HepG2 (cell line): Measurements from ENCODE around the gene FBXW5. TPM values are rescaled to one million over a fixed set of nuclear protein-coding genes. Genes with fewer than 3 reads are reported as not detected.

Experiments used
- DNMT3B ChIP-seq: conservative IDR thresholded peaks from 2 replicates; pipeline ENCODE4 v1.6.1; 2016; ENCODE audit warnings: missing biosample characterization, control low read depth
- ELF3 ChIP-seq: IDR thresholded peaks from 2 replicates; pipeline ENCODE4 v1.6.1; 2016; ENCODE audit warnings: missing genetic modification reagents, missing compliant biosample characterization
- HHEX ChIP-seq: IDR thresholded peaks from 2 replicates; pipeline ENCODE4 v1.6.1; 2016; ENCODE audit warnings: control low read depth
- KDM2A ChIP-seq: sonication (generic); formaldehyde crosslinking; IDR thresholded peaks from 2 replicates; pipeline ENCODE4 v1.4.0; 2020; ENCODE audit warnings: low read depth, missing genetic modification reagents, borderline replicate concordance
- KDM3A ChIP-seq: IDR thresholded peaks from 2 replicates; pipeline ENCODE4 v1.6.1; 2018; ENCODE audit warnings: low read depth, missing compliant biosample characterization
- MAZ ChIP-seq, 2 experiments: sonication (generic) in 1 of 2; formaldehyde crosslinking in 1 of 2; IDR thresholded peaks; 2 replicates each; pipeline versions ENCODE4 v1.5.0 to v1.6.1; 2012 to 2020; ENCODE audit warnings: low read depth in 2 of 2, mild to moderate bottlenecking in 2 of 2, borderline replicate concordance in 1 of 2, improper control_type of control experiment in 1 of 2, low read length in 1 of 2, missing genetic modification reagents in 1 of 2, moderate library complexity in 1 of 2
- PAF1 ChIP-seq: IDR thresholded peaks from 2 replicates; pipeline ENCODE4 v1.6.1; 2016; ENCODE audit warnings: missing genetic modification reagents, missing compliant biosample characterization
- SNAI1 ChIP-seq: sonication (generic); formaldehyde crosslinking; IDR thresholded peaks from 2 replicates; pipeline ENCODE4 v1.5.0; 2020; ENCODE audit warnings: mild to moderate bottlenecking, missing genetic modification reagents, borderline replicate concordance
- SNAPC2 ChIP-seq: sonication (generic); formaldehyde crosslinking; IDR thresholded peaks from 2 replicates; pipeline ENCODE4 v1.8.1; 2022; ENCODE audit warnings: mild to moderate bottlenecking, missing genetic modification reagents
- SRSF1 ChIP-seq: fragments of 200-400 bp; formaldehyde crosslinking; optimal IDR thresholded peaks from 2 replicates; pipeline ENCODE3; 2017; ENCODE audit warnings: mild to moderate bottlenecking, low read depth, low read length, moderate library complexity
- ZNF460 ChIP-seq: sonication (generic); formaldehyde crosslinking; IDR thresholded peaks from 2 replicates; pipeline ENCODE4 v1.5.1; 2020; ENCODE audit warnings: missing genetic modification reagents, mild to moderate bottlenecking, borderline replicate concordance
- ZNF543 ChIP-seq: sonication (generic); formaldehyde crosslinking; IDR thresholded peaks from 2 replicates; pipeline ENCODE4 v1.4.0; 2020; ENCODE audit warnings: mild to moderate bottlenecking, missing genetic modification reagents
- ZNF607 ChIP-seq: sonication (generic); formaldehyde crosslinking; IDR thresholded peaks from 2 replicates; pipeline ENCODE4 v1.5.1; 2020; ENCODE audit warnings: missing genetic modification reagents, mild to moderate bottlenecking, borderline replicate concordance
- ZNF619 ChIP-seq: sonication (generic); formaldehyde crosslinking; IDR thresholded peaks from 2 replicates; pipeline ENCODE4 v1.4.0; 2020; ENCODE audit warnings: mild to moderate bottlenecking, missing genetic modification reagents
- ZNF652 ChIP-seq: IDR thresholded peaks from 2 replicates; pipeline ENCODE4 v1.6.1; 2016; ENCODE audit warnings: low read depth, borderline replicate concordance
- polyA plus RNA-seq, 8 experiments: library from polyadenylated mRNA; depleted of rRNA in 3 of 8; stranded (reverse) in 7 of 8; unstranded in 1 of 8; fragments of >200 nt; fragmentation: Illumina TruSeq in 4 of 8; extraction: Trizol in 4 of 8; gene quantifications; 2 replicates each; pipeline versions ENCODE4 v1.2.1 to v1.2.3, GENCODE V29; 2011 to 2016; ENCODE audit warnings: low read depth in 4 of 8, missing spikeins in 1 of 8, mixed read lengths in 1 of 8; ENCODE audit not compliant: insufficient read depth in 1 of 8
- total RNA-seq, 5 experiments: library from RNA; depleted of rRNA; stranded (reverse); fragments of >200 nt; fragmentation: Illumina TruSeq; extraction: Trizol; gene quantifications; 2 replicates each; pipeline ENCODE4 v1.2.3, GENCODE V29; 2016; ENCODE audit warnings: low read depth in 1 of 5
- TF ChIP-seq, protein P1 (sequence below): IDR thresholded peaks from 2 replicates; pipeline ENCODE4 v1.6.1; 2016; ENCODE audit warnings: missing compliant biosample characterization, missing genetic modification reagents, borderline replicate concordance
- TF ChIP-seq, protein P2 (sequence below): sonication (generic); formaldehyde crosslinking; IDR thresholded peaks from 2 replicates; pipeline ENCODE4 v1.8.1; 2023; ENCODE audit warnings: mild to moderate bottlenecking, missing genetic modification reagents
- TF ChIP-seq, protein P3 (sequence below): sonication (generic); formaldehyde crosslinking; IDR thresholded peaks from 2 replicates; pipeline ENCODE4 v1.4.0; 2020; ENCODE audit warnings: missing genetic modification reagents, borderline replicate concordance
- TF ChIP-seq, protein P4 (sequence below): sonication (generic); formaldehyde crosslinking; IDR thresholded peaks from 2 replicates; pipeline ENCODE4 v1.5.0; 2020; ENCODE audit warnings: mild to moderate bottlenecking, missing genetic modification reagents, borderline replicate concordance
- TF ChIP-seq, protein P5 (sequence below): sonication (generic); formaldehyde crosslinking; conservative IDR thresholded peaks from 2 replicates; pipeline ENCODE4 v1.8.1; 2023; ENCODE audit warnings: missing genetic modification reagents

Gene FBXW5
- total and polyA plus RNA-seq, 2 of the 13 experiments (the other 11 are each of a cell fraction or from before 2014, with no cell fraction given): 52.0 to 60.4 TPM

DNA sequence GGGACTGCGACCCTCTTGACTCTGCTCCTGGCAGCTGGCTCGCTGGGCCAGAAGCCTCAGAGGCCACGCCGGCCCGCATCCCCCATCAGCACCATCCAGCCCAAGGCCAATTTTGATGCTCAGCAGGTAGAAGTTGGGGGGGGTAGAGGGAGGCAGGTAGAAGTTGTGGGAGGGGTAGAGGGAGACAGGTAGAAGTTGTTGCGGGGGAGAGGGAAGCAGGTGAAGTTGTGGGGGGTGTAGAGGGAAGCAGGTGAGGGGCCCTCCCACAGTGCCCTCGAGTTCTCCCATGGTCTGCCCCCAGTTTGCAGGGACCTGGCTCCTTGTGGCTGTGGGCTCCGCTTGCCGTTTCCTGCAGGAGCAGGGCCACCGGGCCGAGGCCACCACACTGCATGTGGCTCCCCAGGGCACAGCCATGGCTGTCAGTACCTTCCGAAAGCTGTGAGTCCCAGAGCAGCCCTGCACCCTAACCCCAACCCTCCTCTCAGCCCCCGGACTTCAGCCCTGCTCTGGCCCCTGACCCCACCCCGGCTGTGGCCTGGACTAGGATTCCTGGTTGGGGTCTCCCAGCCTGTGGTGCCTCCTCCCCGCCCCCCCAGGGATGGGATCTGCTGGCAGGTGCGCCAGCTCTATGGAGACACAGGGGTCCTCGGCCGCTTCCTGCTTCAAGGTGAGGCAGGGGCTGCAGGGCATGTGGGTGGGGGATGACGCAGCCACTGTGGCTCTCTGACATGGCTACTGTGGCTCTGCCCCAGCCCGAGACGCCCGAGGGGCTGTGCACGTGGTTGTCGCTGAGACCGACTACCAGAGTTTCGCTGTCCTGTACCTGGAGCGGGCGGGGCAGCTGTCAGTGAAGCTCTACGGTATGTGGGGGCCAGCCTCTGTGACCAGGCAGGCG is 1.0 kb upstream of the FBXW5 start (continued):
- TF ChIP-seq, protein P1, sequence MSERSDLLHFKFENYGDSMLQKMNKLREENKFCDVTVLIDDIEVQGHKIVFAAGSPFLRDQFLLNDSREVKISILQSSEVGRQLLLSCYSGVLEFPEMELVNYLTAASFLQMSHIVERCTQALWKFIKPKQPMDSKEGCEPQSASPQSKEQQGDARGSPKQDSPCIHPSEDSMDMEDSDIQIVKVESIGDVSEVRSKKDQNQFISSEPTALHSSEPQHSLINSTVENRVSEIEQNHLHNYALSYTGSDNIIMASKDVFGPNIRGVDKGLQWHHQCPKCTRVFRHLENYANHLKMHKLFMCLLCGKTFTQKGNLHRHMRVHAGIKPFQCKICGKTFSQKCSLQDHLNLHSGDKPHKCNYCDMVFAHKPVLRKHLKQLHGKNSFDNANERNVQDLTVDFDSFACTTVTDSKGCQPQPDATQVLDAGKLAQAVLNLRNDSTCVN (CRISPR knock-in tag): no peak
- TF ChIP-seq SRSF1 (peak; percentile 24), SNAI1 (CRISPR knock-in tag) (no peak), HHEX (CRISPR knock-in tag) (no peak), KDM3A (0 out of 2 replicates have a peak, but pooled peaks have one; percentile 15), DNMT3B (no peak), KDM2A (CRISPR knock-in tag) (no peak; the same call in 1 of the 2 replicates), ZNF543 (CRISPR knock-in tag) (no peak), ELF3 (no peak), ZNF619 (CRISPR knock-in tag) (no peak), ZNF460 (CRISPR knock-in tag) (no peak), ZNF607 (peak; percentile 7; the same call in 1 of the 2 replicates), PAF1 (CRISPR knock-in tag) (no peak), MAZ (IDR thresholded peaks at IDR 0.05; ENCODE audit: borderline replicate concordance, low read depth, low read length) (no peak), MAZ (CRISPR knock-in tag; IDR thresholded peaks at IDR 0.05; ENCODE audit: low read depth) (no peak), SNAPC2 (CRISPR knock-in tag) (no peak), ZNF652 (no peak)
- TF ChIP-seq, protein P2, sequence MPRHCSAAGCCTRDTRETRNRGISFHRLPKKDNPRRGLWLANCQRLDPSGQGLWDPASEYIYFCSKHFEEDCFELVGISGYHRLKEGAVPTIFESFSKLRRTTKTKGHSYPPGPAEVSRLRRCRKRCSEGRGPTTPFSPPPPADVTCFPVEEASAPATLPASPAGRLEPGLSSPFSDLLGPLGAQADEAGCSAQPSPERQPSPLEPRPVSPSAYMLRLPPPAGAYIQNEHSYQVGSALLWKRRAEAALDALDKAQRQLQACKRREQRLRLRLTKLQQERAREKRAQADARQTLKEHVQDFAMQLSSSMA (CRISPR knock-in tag): no peak
- TF ChIP-seq, protein P3, sequence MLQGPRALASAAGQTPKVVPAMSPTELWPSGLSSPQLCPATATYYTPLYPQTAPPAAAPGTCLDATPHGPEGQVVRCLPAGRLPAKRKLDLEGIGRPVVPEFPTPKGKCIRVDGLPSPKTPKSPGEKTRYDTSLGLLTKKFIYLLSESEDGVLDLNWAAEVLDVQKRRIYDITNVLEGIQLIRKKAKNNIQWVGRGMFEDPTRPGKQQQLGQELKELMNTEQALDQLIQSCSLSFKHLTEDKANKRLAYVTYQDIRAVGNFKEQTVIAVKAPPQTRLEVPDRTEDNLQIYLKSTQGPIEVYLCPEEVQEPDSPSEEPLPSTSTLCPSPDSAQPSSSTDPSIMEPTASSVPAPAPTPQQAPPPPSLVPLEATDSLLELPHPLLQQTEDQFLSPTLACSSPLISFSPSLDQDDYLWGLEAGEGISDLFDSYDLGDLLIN: no peak
- TF ChIP-seq, protein P4, sequence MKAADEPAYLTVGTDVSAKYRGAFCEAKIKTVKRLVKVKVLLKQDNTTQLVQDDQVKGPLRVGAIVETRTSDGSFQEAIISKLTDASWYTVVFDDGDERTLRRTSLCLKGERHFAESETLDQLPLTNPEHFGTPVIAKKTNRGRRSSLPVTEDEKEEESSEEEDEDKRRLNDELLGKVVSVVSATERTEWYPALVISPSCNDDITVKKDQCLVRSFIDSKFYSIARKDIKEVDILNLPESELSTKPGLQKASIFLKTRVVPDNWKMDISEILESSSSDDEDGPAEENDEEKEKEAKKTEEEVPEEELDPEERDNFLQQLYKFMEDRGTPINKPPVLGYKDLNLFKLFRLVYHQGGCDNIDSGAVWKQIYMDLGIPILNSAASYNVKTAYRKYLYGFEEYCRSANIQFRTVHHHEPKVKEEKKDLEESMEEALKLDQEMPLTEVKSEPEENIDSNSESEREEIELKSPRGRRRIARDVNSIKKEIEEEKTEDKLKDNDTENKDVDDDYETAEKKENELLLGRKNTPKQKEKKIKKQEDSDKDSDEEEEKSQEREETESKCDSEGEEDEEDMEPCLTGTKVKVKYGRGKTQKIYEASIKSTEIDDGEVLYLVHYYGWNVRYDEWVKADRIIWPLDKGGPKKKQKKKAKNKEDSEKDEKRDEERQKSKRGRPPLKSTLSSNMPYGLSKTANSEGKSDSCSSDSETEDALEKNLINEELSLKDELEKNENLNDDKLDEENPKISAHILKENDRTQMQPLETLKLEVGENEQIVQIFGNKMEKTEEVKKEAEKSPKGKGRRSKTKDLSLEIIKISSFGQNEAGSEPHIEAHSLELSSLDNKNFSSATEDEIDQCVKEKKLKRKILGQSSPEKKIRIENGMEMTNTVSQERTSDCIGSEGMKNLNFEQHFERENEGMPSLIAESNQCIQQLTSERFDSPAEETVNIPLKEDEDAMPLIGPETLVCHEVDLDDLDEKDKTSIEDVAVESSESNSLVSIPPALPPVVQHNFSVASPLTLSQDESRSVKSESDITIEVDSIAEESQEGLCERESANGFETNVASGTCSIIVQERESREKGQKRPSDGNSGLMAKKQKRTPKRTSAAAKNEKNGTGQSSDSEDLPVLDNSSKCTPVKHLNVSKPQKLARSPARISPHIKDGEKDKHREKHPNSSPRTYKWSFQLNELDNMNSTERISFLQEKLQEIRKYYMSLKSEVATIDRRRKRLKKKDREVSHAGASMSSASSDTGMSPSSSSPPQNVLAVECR (CRISPR knock-in tag): peak; percentile 33; the same call in 1 of the 2 replicates
- TF ChIP-seq, protein P5, sequence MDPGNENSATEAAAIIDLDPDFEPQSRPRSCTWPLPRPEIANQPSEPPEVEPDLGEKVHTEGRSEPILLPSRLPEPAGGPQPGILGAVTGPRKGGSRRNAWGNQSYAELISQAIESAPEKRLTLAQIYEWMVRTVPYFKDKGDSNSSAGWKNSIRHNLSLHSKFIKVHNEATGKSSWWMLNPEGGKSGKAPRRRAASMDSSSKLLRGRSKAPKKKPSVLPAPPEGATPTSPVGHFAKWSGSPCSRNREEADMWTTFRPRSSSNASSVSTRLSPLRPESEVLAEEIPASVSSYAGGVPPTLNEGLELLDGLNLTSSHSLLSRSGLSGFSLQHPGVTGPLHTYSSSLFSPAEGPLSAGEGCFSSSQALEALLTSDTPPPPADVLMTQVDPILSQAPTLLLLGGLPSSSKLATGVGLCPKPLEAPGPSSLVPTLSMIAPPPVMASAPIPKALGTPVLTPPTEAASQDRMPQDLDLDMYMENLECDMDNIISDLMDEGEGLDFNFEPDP (CRISPR knock-in tag): no peak
